Measurements from ENCODE around the gene ZNF441.

DNA sequence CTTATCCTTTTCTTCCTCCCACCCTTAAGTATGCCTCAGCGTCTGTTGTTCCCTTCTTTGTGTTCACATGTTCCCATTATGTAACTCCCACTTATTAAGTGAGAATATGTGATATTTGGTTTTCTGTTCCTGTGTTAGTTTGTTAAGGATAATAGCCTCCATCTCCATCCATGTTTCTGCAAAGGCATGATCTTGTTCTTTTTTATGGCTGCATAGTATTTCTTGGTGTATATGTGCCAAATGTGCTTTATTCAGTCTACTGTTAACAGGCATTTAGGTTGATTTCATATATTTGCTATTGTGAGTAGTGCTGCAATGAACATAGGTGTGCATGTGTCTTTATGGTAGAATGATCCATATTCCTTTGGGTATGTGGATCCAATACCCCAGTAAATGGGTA, 3.2 kb upstream of the ZNF441 start:
- TF ChIP-seq, protein P1, sequence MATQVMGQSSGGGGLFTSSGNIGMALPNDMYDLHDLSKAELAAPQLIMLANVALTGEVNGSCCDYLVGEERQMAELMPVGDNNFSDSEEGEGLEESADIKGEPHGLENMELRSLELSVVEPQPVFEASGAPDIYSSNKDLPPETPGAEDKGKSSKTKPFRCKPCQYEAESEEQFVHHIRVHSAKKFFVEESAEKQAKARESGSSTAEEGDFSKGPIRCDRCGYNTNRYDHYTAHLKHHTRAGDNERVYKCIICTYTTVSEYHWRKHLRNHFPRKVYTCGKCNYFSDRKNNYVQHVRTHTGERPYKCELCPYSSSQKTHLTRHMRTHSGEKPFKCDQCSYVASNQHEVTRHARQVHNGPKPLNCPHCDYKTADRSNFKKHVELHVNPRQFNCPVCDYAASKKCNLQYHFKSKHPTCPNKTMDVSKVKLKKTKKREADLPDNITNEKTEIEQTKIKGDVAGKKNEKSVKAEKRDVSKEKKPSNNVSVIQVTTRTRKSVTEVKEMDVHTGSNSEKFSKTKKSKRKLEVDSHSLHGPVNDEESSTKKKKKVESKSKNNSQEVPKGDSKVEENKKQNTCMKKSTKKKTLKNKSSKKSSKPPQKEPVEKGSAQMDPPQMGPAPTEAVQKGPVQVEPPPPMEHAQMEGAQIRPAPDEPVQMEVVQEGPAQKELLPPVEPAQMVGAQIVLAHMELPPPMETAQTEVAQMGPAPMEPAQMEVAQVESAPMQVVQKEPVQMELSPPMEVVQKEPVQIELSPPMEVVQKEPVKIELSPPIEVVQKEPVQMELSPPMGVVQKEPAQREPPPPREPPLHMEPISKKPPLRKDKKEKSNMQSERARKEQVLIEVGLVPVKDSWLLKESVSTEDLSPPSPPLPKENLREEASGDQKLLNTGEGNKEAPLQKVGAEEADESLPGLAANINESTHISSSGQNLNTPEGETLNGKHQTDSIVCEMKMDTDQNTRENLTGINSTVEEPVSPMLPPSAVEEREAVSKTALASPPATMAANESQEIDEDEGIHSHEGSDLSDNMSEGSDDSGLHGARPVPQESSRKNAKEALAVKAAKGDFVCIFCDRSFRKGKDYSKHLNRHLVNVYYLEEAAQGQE (IDR thresholded peaks at IDR 0.05; ENCODE audit: insufficient read depth in 1 of 2, low read depth in 2 of 2, low read length in 2 of 2), result no peak
- TF ChIP-seq TAF1 (IDR thresholded peaks at IDR 0.05; ENCODE audit: borderline replicate concordance, insufficient read depth, low read length) (no peak), POLR2AphosphoS5 (IDR thresholded peaks at IDR 0.05; ENCODE audit: low read depth, low read length) (no peak), SIN3A (IDR thresholded peaks at IDR 0.05; ENCODE audit: borderline replicate concordance, insufficient read depth, low read length) (no peak)
